ENCODE measurements around the gene DNM3.

- TF ChIP-seq CTCF (IDR thresholded peaks at IDR 0.05): no peak
- no peak for TF ChIP-seq POLR2A (IDR thresholded peaks at IDR 0.05)
- no peak for TF ChIP-seq EP300 (IDR thresholded peaks at IDR 0.05)
Observed at GRCh38 chr1:172416496-172417035, 575.3 kb downstream of the DNM3 start.
